OCI-LY1 (cell line): ENCODE data around the gene ARHGAP32.

Experiments
- CTCF ChIP-seq: fragments of 200-600 bp; sonication (generic), shearing (Covaris generic); IDR thresholded peaks from 2 replicates; pipeline ENCODE4 v1.5.1; 2017; ENCODE audit warnings: mild to moderate bottlenecking, antibody characterized with exemption, low read length, moderate library complexity, mixed read lengths
- EZH2 ChIP-seq: fragments of 200-600 bp; sonication (generic), shearing (Covaris generic); IDR thresholded peaks from 2 replicates; pipeline ENCODE4 v1.8.0; 2017; ENCODE audit warnings: borderline replicate concordance, mixed run types, mild to moderate bottlenecking, antibody characterized with exemption, low read length, moderate library complexity, mixed read lengths

GRCh38 chr11:128926000-128926399 lies 266.1 kb downstream of the ARHGAP32 start:
- TF ChIP-seq EZH2: no peak
- no peak for TF ChIP-seq CTCF
